Spinal cord (tissue), 10 donors: ENCODE data around the gene RBCK1. TPM values are rescaled to one million over a fixed set of nuclear protein-coding genes. Genes with fewer than 3 reads are reported as not detected.

ENCODE experiments used
- DNase-seq, 6 donors: peaks; one replicate each; pipeline versions ENCODE4 v3.0.0 to v3.0.0-alpha.2; 2013 to 2015; ENCODE audit warnings: low spot score in 6 of 6, low read depth in 4 of 6
- H3K27ac ChIP-seq: one replicate; pipeline ENCODE4 v1.5.1; 2013; ENCODE audit warnings: low read depth, low read length, control low read depth
- H3K27me3 ChIP-seq: one replicate; pipeline ENCODE4 v1.6.1; 2013; ENCODE audit warnings: low read length; ENCODE audit not compliant: control insufficient read depth, insufficient read depth
- H3K36me3 ChIP-seq: one replicate; pipeline ENCODE4 v1.6.1; 2013; ENCODE audit warnings: low read length; ENCODE audit not compliant: control insufficient read depth, insufficient read depth
- H3K4me1 ChIP-seq: one replicate; pipeline ENCODE4 v1.6.1; 2013; ENCODE audit warnings: low read length; ENCODE audit not compliant: control insufficient read depth, insufficient read depth
- H3K4me3 ChIP-seq: one replicate; pipeline ENCODE4 v1.5.1; 2013; ENCODE audit warnings: low read depth, low read length, control low read depth
- H3K9me3 ChIP-seq: one replicate; pipeline ENCODE4 v1.6.1; 2013; ENCODE audit warnings: low read length; ENCODE audit not compliant: control insufficient read depth, insufficient read depth
- WGBS: methylation state at CpG from one replicate; pipeline ENCODE4 v1.1.5; 2013; ENCODE audit warnings: missing lambda C conversion rate; ENCODE audit not compliant: insufficient coverage; 5-methylcytosine and 5-hydroxymethylcytosine counted together
- polyA plus RNA-seq, 2 donors: library from polyadenylated mRNA; unstranded; fragments of 120-200 nt; gene quantifications; one replicate each; pipeline ENCODE4 v1.2.1, GENCODE V29; 2013; ENCODE audit not compliant: insufficient read length in 2 of 2
- total RNA-seq, 2 donors: library from RNA; depleted of rRNA in 1 of 2; stranded (reverse); fragments of 120-200 nt in 1 of 2; fragments of >200 nt in 1 of 2; gene quantifications; one replicate each; pipeline versions ENCODE4 v1.2.3 to v1.2.4, GENCODE V29; 2013 to 2014
- donor health status: healthy.

The RBCK1 gene
- total and polyA plus RNA-seq, 4 donors = 22.5 to 106 (median 63.1) TPM

GRCh38 chr20:415820-416322, 7.8 kb downstream of the RBCK1 start:
- no peak for DNase-seq
- Histone ChIP-seq H3K4me1 (no peaks in the 10 kb centered on the region), H3K27me3 (no peaks in the 10 kb centered on the region), H3K27ac (no peak overlapping the region), H3K9me3 (no peaks in the 10 kb centered on the region), H3K36me3 (peaks cover 49% of the 10 kb centered on the region), H3K4me3 (no peak overlapping the region)
- WGBS = 94% methylated on average over 6 of the region's 13 CpGs

DNA sequence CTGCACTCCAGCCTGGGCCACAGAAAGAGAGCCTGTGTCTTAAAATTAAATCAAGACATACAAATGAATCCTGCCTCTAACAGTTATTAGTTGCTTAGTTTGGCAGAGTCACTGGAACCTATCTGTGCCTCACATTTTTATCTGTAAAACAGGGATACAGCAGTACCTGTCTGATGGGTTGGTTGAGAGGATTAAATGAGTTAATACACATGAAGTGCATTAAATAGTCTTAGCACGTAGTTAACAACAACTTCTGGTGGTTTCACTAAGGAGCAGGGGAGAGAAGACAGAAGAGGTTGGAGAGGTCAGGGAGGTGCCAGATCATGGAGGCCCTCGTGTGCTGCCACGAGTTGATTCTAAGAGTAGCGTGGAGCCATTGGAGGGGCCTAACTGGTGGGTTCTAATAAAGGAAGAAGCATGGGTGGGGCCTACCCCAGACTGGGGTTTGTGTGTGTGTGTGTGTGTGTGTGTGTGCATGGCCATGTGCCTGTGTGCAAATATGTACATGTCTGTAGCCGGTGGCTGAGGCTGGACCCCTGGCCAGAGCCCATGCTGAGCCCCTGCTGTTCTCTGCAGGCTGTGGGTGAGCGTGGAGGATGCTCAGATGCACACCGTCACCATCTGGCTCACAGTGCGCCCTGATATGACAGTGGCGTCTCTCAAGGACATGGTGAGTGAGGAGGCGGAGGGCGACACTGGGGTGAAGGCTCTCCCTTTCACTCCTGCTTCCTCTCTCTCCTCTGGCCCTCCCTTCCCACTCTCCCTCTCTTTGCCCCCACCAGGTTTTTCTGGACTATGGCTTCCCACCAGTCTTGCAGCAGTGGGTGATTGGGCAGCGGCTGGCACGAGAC, 9.1 kb downstream of the RBCK1 start:
- 88% methylated on average over 13 of the region's 13 CpGs for WGBS
- Histone ChIP-seq H3K27ac (no peak overlapping the region), H3K36me3 (peaks cover 54% of the 10 kb centered on the region)

DNA sequence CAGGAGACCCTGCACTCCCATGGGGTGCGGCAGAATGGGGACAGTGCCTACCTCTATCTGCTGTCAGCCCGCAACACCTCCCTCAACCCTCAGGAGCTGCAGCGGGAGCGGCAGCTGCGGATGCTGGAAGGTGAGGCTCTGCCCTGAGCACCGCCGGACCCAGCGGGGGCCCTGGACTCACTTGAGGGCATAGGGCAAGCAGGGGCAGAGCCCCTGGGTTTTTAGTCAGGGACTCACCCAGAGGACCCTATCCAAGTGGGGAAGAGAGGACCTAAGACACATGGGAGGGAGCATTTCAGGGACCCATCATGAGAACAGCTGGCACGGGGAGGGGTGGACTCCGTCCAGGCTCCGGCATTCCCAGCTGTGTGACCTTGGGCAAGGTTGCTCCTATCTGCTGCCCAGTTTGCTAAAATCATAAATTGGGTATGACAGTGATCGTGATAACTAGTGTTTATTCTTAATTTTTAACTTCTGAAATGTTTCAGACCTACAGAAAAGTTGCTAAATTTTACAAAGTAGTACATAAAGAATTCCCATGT, 9.8 kb downstream of the RBCK1 start:
- H3K9me3 ChIP-seq = no peaks in the 10 kb centered on the region
- no peaks in the 10 kb centered on the region for H3K4me1 ChIP-seq
- H3K27ac ChIP-seq = no peak overlapping the region
- H3K4me3 ChIP-seq = no peak overlapping the region
- peaks cover 59% of the 10 kb centered on the region for H3K36me3 ChIP-seq
- H3K27me3 ChIP-seq = no peaks in the 10 kb centered on the region
- WGBS = 95% methylated on average over 10 of the region's 12 CpGs
- no peak for DNase-seq

More for the DNA sequence above, 9.1 kb downstream of the RBCK1 start:
- Histone ChIP-seq H3K4me3 (no peak overlapping the region), H3K4me1 (no peaks in the 10 kb centered on the region), H3K9me3 (no peaks in the 10 kb centered on the region), H3K27me3 (no peaks in the 10 kb centered on the region)
- no peak for DNase-seq

- H3K4me1 ChIP-seq = no peaks in the 10 kb centered on the region
- no peak overlapping the region for H3K4me3 ChIP-seq
- H3K27ac ChIP-seq = no peak overlapping the region
- peaks cover 67% of the 10 kb centered on the region for H3K36me3 ChIP-seq
- no peak for DNase-seq
- WGBS = 91% methylated on average over 7 of the region's 8 CpGs
- H3K27me3 ChIP-seq = no peaks in the 10 kb centered on the region
- no peaks in the 10 kb centered on the region for H3K9me3 ChIP-seq
These were observed 10.8 kb downstream of the RBCK1 start for GRCh38 chr20:418858-419365.

DNA sequence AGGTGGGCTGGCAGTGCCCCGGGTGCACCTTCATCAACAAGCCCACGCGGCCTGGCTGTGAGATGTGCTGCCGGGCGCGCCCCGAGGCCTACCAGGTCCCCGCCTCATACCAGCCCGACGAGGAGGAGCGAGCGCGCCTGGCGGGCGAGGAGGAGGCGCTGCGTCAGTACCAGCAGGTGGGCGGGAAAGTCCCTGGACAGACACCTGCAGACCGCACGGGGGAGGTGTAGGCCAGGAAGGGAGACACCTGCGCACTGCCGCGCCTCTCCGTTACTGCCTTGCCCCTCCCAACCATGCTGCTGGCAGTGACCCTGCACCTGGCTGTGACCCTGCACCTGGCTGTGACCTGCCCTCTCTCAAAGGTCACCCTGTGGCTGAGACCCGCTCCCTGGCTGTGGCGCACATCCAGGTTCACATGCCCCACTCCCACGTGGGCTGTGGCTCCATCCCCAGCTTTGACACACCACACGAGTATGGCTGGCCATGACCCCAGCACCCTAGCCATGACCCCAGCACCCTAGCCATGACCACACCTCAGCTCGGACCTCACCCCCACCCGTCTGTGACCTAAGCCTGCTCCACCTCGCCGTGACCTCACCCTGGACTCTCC, 11.6 kb downstream of the RBCK1 start:
- no peak overlapping the region for H3K4me3 ChIP-seq
- WGBS = 95% methylated on average over 31 of the region's 32 CpGs
- no peak for DNase-seq
- no peak overlapping the region for H3K27ac ChIP-seq
- no peaks in the 10 kb centered on the region for H3K9me3 ChIP-seq
- H3K4me1 ChIP-seq = no peaks in the 10 kb centered on the region
- peaks cover 73% of the 10 kb centered on the region for H3K36me3 ChIP-seq
- no peaks in the 10 kb centered on the region for H3K27me3 ChIP-seq

DNA sequence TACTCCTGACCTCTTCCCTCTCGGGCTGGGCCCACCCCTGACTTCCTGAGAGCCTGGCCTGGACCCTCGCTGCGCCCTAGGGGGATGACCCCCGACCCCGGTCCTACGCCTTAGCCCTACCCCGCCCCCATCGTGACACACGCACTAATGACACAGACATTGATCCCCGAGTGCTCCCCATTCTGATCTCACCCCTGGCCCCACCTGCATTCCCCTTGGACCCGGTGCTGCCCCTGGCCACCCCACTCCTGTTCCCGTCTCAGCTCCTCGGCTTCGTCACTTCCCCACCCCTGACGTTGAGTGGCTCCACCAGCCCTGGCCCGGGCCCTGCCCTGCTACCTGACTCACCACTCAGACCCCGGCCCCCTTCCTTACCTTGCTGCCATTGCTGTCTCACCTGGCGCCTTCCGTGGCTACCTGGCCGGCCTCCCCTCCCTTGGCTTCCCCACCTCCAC, 12.1 kb downstream of the RBCK1 start:
- H3K4me1 ChIP-seq = no peaks in the 10 kb centered on the region
- H3K27ac ChIP-seq = no peak overlapping the region
- H3K4me3 ChIP-seq = no peak overlapping the region
- no peaks in the 10 kb centered on the region for H3K27me3 ChIP-seq
- 98% methylated on average over 17 of the region's 20 CpGs for WGBS
- no peaks in the 10 kb centered on the region for H3K9me3 ChIP-seq
- peaks cover 77% of the 10 kb centered on the region for H3K36me3 ChIP-seq
- DNase-seq = no peak

DNA sequence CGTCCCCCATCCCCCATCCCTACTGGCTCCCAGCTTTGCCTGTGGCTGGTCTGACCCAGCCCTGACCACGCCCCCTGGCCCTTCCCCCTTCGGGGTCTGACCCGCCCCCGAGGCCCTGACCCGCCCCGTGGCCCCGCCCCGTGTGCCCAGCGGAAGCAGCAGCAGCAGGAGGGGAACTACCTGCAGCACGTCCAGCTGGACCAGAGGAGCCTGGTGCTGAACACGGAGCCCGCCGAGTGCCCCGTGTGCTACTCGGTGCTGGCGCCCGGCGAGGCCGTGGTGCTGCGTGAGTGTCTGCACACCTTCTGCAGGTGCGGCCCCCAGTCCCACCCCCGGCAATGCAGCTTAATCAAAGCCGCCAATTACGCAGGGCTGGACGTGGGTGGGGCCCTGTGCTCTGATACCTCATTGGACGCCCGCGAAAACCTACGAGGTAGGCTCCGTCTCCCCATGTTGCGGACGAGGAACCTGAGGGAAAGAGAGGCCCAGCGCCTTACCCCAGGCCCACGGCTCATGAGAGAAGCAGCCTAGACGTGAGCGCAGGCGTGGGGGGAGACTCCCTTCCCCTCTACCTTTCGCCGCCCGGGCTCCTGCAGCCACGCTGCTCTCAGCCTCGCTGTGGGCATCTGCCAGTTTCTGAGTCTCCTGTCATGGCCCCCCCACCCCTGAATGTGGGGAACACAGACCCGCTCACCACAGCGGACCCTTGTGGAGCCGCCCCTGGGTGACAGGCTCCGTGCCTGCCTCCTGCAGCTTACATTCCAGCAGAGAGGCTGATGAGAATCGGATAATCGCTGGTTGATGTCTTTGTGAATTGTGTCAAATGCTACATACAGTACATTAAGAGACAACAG, 12.8 kb downstream of the RBCK1 start:
- Histone ChIP-seq H3K9me3 (no peaks in the 10 kb centered on the region), H3K27me3 (no peaks in the 10 kb centered on the region), H3K27ac (no peak overlapping the region), H3K4me1 (no peaks in the 10 kb centered on the region), H3K36me3 (peaks cover 77% of the 10 kb centered on the region), H3K4me3 (no peak overlapping the region)
- DNase-seq = no peak
- WGBS = 94% methylated on average over 36 of the region's 49 CpGs

DNA sequence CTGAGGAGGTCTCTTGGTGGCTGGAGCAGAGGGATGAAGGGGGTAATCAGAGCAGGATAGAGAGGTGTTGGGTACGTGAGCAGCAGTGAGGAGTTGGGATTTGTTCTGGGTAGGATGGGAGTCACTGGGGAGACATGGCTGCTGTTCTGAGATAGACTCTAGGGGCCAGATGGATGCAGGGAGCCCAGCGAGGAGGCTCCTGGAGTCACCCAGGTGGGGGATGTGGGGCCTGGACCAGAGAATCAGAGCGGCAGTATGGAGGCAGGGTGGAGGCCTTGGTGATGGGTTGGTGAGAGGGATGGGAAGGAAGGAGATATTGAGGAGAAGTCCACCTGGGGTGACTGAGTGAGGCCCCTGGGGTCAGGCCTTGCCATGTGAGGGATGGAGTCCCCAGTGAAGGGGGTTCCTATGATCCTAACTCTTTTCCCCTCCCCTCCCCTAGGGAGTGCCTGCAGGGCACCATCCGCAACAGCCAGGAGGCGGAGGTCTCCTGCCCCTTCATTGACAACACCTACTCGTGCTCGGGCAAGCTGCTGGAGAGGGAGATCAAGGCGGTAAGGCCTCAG, 13.7 kb downstream of the RBCK1 start:
- no peak overlapping the region for H3K27ac ChIP-seq

DNA sequence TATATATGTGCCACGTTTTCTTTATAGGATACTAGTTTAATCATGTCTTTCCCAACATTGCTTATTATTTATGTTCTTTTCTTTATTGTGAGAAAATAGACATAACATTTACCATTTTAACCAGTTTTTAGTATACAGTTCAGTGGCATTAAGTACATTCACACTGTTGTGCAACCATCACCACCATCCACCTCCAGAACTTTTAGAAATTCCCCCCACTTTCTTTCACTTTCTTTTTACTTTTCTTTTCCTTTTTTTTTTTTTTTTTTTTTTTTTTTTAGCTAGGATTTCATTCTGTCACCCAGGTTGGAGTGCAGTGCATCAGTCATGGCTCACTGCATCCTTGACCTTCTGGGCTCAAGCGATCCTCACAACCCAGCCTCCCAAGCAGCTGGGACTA, 18.5 kb downstream of the RBCK1 start:
- no peaks in the 10 kb centered on the region for H3K27me3 ChIP-seq
- peaks cover 76% of the 10 kb centered on the region for H3K36me3 ChIP-seq
- no peak overlapping the region for H3K27ac ChIP-seq
- H3K4me3 ChIP-seq = no peak overlapping the region
- no CpG with 5 or more reads among the region's 2 CpGs for WGBS
- no peak for DNase-seq
- H3K4me1 ChIP-seq = no peaks in the 10 kb centered on the region
- no peaks in the 10 kb centered on the region for H3K9me3 ChIP-seq

More for the DNA sequence above, 13.7 kb downstream of the RBCK1 start:
- H3K4me3 ChIP-seq = no peak overlapping the region
- no peak for DNase-seq
- H3K9me3 ChIP-seq = no peaks in the 10 kb centered on the region
- WGBS = 98% methylated on average over 5 of the region's 8 CpGs
- H3K4me1 ChIP-seq = no peaks in the 10 kb centered on the region
- H3K36me3 ChIP-seq = peaks cover 74% of the 10 kb centered on the region
- H3K27me3 ChIP-seq = no peaks in the 10 kb centered on the region
